Activated CD4-positive, alpha-beta memory T cell treated with anti-CD3 and anti-CD28 coated beads for 36 hours (primary cell): Measurements from ENCODE around the gene DBP. TPM values are rescaled to one million over a fixed set of nuclear protein-coding genes. Genes with fewer than 3 reads are reported as not detected.

Experiments used
- total RNA-seq, 2 experiments: library from RNA; stranded (reverse); gene quantifications; one replicate each; pipeline ENCODE4 v1.2.3, GENCODE V29; 2021

Gene DBP
- total RNA-seq, 2 experiments from 2014 or later: 8.3 to 10.4 TPM

Other genes with a start within 250 kb of the DBP start
- 10 to 100 TPM; 82.9 to 88.1 TPM for gene KDELR1, start 245.8 kb downstream of the DBP start, total RNA-seq
- under 1 TPM; 0.07 TPM for gene GRIN2D, start 243.7 kb downstream of the DBP start, total RNA-seq
- 10 to 100 TPM; 38.8 to 45.3 TPM for gene GRWD1, start 191.4 kb downstream of the DBP start, total RNA-seq
- 1 to 10 TPM; 1.2 TPM for gene KCNJ14, start 181.8 kb downstream of the DBP start, total RNA-seq
- 10 to 100 TPM; 31.5 to 33.6 TPM for gene CYTH2, start 168.0 kb downstream of the DBP start, total RNA-seq
- gene LMTK3, start 125.5 kb downstream of the DBP start, total RNA-seq: 1 to 10 TPM; 3.6 to 3.8 TPM
- gene SULT2B1, start 85.2 kb downstream of the DBP start, total RNA-seq: not detected
- gene SPACA4, start 30.6 kb downstream of the DBP start, total RNA-seq: not detected
- 1 to 10 TPM; 2.2 to 2.4 TPM for gene FAM83E, start 22.3 kb downstream of the DBP start, total RNA-seq
- gene RPL18, start 18.2 kb downstream of the DBP start, total RNA-seq: 1,000 to 10,000 TPM; 2,095 to 2,140 TPM
- gene SPHK2, start 17.9 kb downstream of the DBP start, total RNA-seq: 10 to 100 TPM; 24.1 to 24.6 TPM
- 10 to 100 TPM; 12.7 to 15.9 TPM for gene CA11, start 8.8 kb upstream of the DBP start, total RNA-seq
- gene NTN5, start 35.6 kb upstream of the DBP start, total RNA-seq: under 1 TPM; 0.70 to 0.74 TPM
- gene FUT2, start 58.6 kb upstream of the DBP start, total RNA-seq: not detected
- under 1 TPM; 0.76 to 0.85 TPM for gene MAMSTR, start 82.3 kb upstream of the DBP start, total RNA-seq
- under 1 TPM; 0.19 TPM for gene RASIP1, start 103.2 kb upstream of the DBP start, total RNA-seq
- gene IZUMO1, start 109.5 kb upstream of the DBP start, total RNA-seq: not detected
- gene FUT1, start 115.3 kb upstream of the DBP start, total RNA-seq: under 1 TPM; 0.36 to 0.40 TPM
- gene FGF21, start 118.1 kb upstream of the DBP start, total RNA-seq: not detected
- 10 to 100 TPM; 59.8 to 61.5 TPM for gene BCAT2, start 173.7 kb upstream of the DBP start, total RNA-seq
- under 1 TPM in 1 of 2 experiments, not detected in 1; 0.31 TPM for gene HSD17B14, start 199.1 kb upstream of the DBP start, total RNA-seq
- 10 to 100 TPM; 10.5 to 11.0 TPM for gene PLEKHA4, start 231.2 kb upstream of the DBP start, total RNA-seq
- gene PPP1R15A, start 235.0 kb upstream of the DBP start, total RNA-seq: 10 to 100 TPM; 49.7 to 52.0 TPM